HepG2 (cell line): Measurements from ENCODE around the gene PTGIS. TPM values are rescaled to one million over a fixed set of nuclear protein-coding genes. Genes with fewer than 3 reads are reported as not detected.
A peak's percentile ranks its signal among the peaks of the same experiment; 100 is the strongest.

ENCODE experiments used
- ATAC-seq: fragments of 200-7000 bp; cut with Tn5 transposase; 3 replicates; pipeline ENCODE4 v1.9.1; 2020; ENCODE audit warnings: mild to moderate bottlenecking, moderate library complexity
- BruUV-seq: library from RNA; stranded (reverse); fragments of 400-500 nt; replicated peaks from 2 replicates; lab custom pipeline; 2021; lab: Mats Ljungman, UMichigan
- CTCF ChIA-PET: fragments of 300-600 bp; formaldehyde crosslinking; extraction: SDS; loops from one replicate; lab custom pipeline; 2021; ENCODE audit warnings: low total read pairs, inconsistent platforms, low intra/inter-chr PET ratio; lab: Yijun Ruan, JAX
- POLR2A ChIA-PET: fragments of 350-600 bp; sonication (Branson Sonifier 250); formaldehyde crosslinking; loops from one replicate; lab custom pipeline; 2020; ENCODE audit warnings: antibody characterized with exemption, inconsistent platforms; lab: Yijun Ruan, JAX
- DNase-seq: peaks from one replicate; pipeline ENCODE4 v3.0.0-alpha.2; 2015; ENCODE audit warnings: low spot score
- FAIRE-seq: peaks from 3 replicates; lab custom pipeline; 2011; peaks lifted over from hg19 to GRCh38; lab: Jason Lieb, UNC
- H2AFZ ChIP-seq: one replicate; pipeline ENCODE4 v1.6.1; 2011; ENCODE audit warnings: low read length, inconsistent platforms
- H3K27ac ChIP-seq: fragments of 300-600 bp; 3 replicates; pipeline ENCODE4 v1.8.0; 2011; ENCODE audit warnings: mixed run types, mild to moderate bottlenecking, mixed read lengths, low read length, inconsistent platforms; ENCODE audit not compliant: insufficient read depth; ENCODE audit errors: extremely low read length
- H3K27me3 ChIP-seq, 2 experiments: fragments of 200-600 bp in 1 of 2; 2 replicates in 1 of 2; 3 replicates in 1 of 2; pipeline versions ENCODE4 v1.6.0 to v1.8.0; 2011; ENCODE audit warnings: low read length in 2 of 2, mild to moderate bottlenecking in 2 of 2, moderate library complexity in 2 of 2, inconsistent platforms in 1 of 2; ENCODE audit not compliant: insufficient read depth in 2 of 2, control insufficient read depth in 1 of 2
- H3K36me3 ChIP-seq, 2 experiments: fragments of 200-600 bp in 1 of 2; replicated peaks in 1 of 2; 2 replicates in 1 of 2; 3 replicates in 1 of 2; pipeline versions ENCODE4 v1.5.1 to v1.8.0; 2011; ENCODE audit warnings: low read length in 2 of 2, inconsistent platforms in 1 of 2; ENCODE audit not compliant: insufficient read depth in 2 of 2, control insufficient read depth in 1 of 2
- H3K4me1 ChIP-seq: 2 replicates; pipeline ENCODE4 v1.5.1; 2012; ENCODE audit warnings: low read length, inconsistent platforms; ENCODE audit not compliant: insufficient read depth
- H3K4me2 ChIP-seq: 2 replicates; pipeline ENCODE4 v1.6.0; 2011; ENCODE audit warnings: low read depth, low read length, inconsistent platforms
- H3K4me3 ChIP-seq, 3 experiments: fragments of 200-600 bp in 1 of 3; sonication (generic), shearing (Covaris generic) in 1 of 3; replicated peaks in 1 of 3; 2 replicates each; pipeline ENCODE4 v1.5.1; 2011 to 2016; ENCODE audit warnings: low read length in 3 of 3, inconsistent platforms in 2 of 3, low read depth in 2 of 3, mild to moderate bottlenecking in 2 of 3, control low read depth in 1 of 3, mixed read lengths in 1 of 3; ENCODE audit not compliant: insufficient read depth in 1 of 3
- H3K79me2 ChIP-seq: one replicate; pipeline ENCODE4 v1.6.1; 2011; ENCODE audit warnings: low read length, inconsistent platforms; ENCODE audit not compliant: insufficient read depth
- H3K9ac ChIP-seq: 2 replicates; pipeline ENCODE4 v1.6.0; 2011; ENCODE audit warnings: mild to moderate bottlenecking, low read depth, low read length, inconsistent platforms; ENCODE audit not compliant: insufficient read depth
- H3K9me3 ChIP-seq: 2 replicates; pipeline ENCODE4 v1.5.1; 2012; ENCODE audit warnings: mild to moderate bottlenecking, low read length
- H4K20me1 ChIP-seq: 2 replicates; pipeline ENCODE4 v1.6.0; 2011; ENCODE audit warnings: inconsistent platforms, mild to moderate bottlenecking, low read length, moderate library complexity; ENCODE audit not compliant: insufficient read depth
- FOSL1 ChIP-seq: sonication (generic); formaldehyde crosslinking; IDR thresholded peaks from 2 replicates; pipeline ENCODE4 v1.9.0; 2021; ENCODE audit warnings: missing genetic modification reagents, borderline replicate concordance
- IKZF4 ChIP-seq: sonication (generic); formaldehyde crosslinking; IDR thresholded peaks from 2 replicates; pipeline ENCODE4 v1.5.1; 2020; ENCODE audit warnings: borderline replicate concordance, mild to moderate bottlenecking, low read depth, missing genetic modification reagents; ENCODE audit errors: not compliant biosample characterization
- ZFY ChIP-seq: sonication (generic); formaldehyde crosslinking; IDR thresholded peaks from 2 replicates; pipeline ENCODE4 v1.4.0; 2020; ENCODE audit warnings: missing genetic modification reagents
- ZNF124 ChIP-seq: sonication (generic); formaldehyde crosslinking; IDR thresholded peaks from 2 replicates; pipeline ENCODE4 v1.4.0; 2020; ENCODE audit warnings: missing genetic modification reagents
- WGBS: methylation state at CpG from one replicate; pipeline ENCODE4 v1.1.6; 2017; ENCODE audit warnings: low lambda C conversion rate; 5-methylcytosine and 5-hydroxymethylcytosine counted together
- in situ Hi-C: cut with HindIII; loops from 2 replicates; pipeline ENCODE4 v1.10.0; 2017; ENCODE audit warnings: low pct_unique_long_range_greater_than_20kb; ENCODE audit not compliant: extremely low pct_ligation_motif_present
- intact Hi-C: fragments of 100-400 bp; cut with micrococcal nuclease; formaldehyde crosslinking; loops from one replicate; pipeline ENCODE4 v1.10.0; 2022; ENCODE audit not compliant: unreplicated experiment
- polyA plus RNA-seq, 8 experiments: library from polyadenylated mRNA; depleted of rRNA in 3 of 8; stranded (reverse) in 7 of 8; unstranded in 1 of 8; fragments of >200 nt; fragmentation: Illumina TruSeq in 4 of 8; extraction: Trizol in 4 of 8; gene quantifications; 2 replicates each; pipeline versions ENCODE4 v1.2.1 to v1.2.3, GENCODE V29; 2011 to 2016; ENCODE audit warnings: low read depth in 4 of 8, missing spikeins in 1 of 8, mixed read lengths in 1 of 8; ENCODE audit not compliant: insufficient read depth in 1 of 8
- total RNA-seq, 5 experiments: library from RNA; depleted of rRNA; stranded (reverse); fragments of >200 nt; fragmentation: Illumina TruSeq; extraction: Trizol; gene quantifications; 2 replicates each; pipeline ENCODE4 v1.2.3, GENCODE V29; 2016; ENCODE audit warnings: low read depth in 1 of 5
- TF ChIP-seq, protein P1 (sequence below): sonication (generic); formaldehyde crosslinking; IDR thresholded peaks from 2 replicates; pipeline ENCODE4 v1.4.0; 2020; ENCODE audit warnings: missing genetic modification reagents
- TF ChIP-seq, protein P2 (sequence below): sonication (generic); formaldehyde crosslinking; IDR thresholded peaks from 2 replicates; pipeline ENCODE4 v1.5.0; 2020; ENCODE audit warnings: missing genetic modification reagents
- TF ChIP-seq, protein P3 (sequence below): sonication (generic); formaldehyde crosslinking; IDR thresholded peaks from 2 replicates; pipeline ENCODE4 v1.8.0; 2022; ENCODE audit warnings: mild to moderate bottlenecking, missing genetic modification reagents
- TF ChIP-seq, protein P4 (sequence below): sonication (generic); formaldehyde crosslinking; IDR thresholded peaks from 2 replicates; pipeline ENCODE4 v1.5.0; 2020; ENCODE audit warnings: mild to moderate bottlenecking, missing genetic modification reagents, borderline replicate concordance

PTGIS gene
- total and polyA plus RNA-seq, 2 of the 13 experiments (the other 11 are each of a cell fraction or from before 2014, with no cell fraction given): not detected

DNA sequence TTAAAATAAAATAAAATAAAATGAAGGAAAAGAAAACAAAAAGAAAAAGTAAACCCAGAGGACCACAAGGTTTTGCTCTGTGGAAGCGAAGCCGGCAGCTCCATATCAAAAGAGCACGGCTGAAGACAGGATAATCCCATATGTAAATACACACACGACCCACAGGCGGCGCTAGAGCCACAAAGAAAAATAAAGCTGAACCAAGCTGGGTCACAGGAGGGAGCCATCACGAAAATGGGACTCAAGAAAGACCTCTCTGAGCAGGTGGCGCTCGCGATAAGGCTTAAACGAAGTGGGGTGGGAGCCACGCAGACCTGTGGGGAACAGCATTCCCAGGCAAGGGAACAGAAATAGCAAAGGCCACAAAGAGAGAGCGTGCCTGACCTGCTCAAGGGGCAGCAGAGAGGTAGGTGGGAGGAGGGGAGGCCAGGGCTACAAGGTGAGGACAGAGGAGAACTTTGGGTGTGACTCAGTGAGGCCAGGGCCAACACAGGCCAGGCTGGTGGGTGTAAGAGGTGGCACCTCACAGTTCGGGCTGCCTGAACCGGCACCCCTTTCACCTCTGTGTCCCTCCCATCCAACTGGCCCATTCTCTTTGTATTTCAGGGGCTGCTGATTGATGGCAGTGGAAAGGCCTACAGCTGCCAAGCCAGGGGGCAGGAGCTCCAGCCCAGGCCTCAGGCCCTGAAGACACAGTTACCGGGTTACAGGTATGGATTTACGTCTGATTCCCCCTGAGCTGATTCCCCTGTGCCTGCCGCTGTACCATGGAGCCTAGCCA is 26.0 kb downstream of the PTGIS start (continued):
- TF ChIP-seq, protein P1, sequence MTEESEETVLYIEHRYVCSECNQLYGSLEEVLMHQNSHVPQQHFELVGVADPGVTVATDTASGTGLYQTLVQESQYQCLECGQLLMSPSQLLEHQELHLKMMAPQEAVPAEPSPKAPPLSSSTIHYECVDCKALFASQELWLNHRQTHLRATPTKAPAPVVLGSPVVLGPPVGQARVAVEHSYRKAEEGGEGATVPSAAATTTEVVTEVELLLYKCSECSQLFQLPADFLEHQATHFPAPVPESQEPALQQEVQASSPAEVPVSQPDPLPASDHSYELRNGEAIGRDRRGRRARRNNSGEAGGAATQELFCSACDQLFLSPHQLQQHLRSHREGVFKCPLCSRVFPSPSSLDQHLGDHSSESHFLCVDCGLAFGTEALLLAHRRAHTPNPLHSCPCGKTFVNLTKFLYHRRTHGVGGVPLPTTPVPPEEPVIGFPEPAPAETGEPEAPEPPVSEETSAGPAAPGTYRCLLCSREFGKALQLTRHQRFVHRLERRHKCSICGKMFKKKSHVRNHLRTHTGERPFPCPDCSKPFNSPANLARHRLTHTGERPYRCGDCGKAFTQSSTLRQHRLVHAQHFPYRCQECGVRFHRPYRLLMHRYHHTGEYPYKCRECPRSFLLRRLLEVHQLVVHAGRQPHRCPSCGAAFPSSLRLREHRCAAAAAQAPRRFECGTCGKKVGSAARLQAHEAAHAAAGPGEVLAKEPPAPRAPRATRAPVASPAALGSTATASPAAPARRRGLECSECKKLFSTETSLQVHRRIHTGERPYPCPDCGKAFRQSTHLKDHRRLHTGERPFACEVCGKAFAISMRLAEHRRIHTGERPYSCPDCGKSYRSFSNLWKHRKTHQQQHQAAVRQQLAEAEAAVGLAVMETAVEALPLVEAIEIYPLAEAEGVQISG (CRISPR knock-in tag): peak; percentile 74
- TF ChIP-seq ZNF124 (CRISPR knock-in tag) (0 out of 2 replicates have a peak, but pooled peaks have one; percentile 56), IKZF4 (CRISPR knock-in tag) (peak; percentile 15)

DNA sequence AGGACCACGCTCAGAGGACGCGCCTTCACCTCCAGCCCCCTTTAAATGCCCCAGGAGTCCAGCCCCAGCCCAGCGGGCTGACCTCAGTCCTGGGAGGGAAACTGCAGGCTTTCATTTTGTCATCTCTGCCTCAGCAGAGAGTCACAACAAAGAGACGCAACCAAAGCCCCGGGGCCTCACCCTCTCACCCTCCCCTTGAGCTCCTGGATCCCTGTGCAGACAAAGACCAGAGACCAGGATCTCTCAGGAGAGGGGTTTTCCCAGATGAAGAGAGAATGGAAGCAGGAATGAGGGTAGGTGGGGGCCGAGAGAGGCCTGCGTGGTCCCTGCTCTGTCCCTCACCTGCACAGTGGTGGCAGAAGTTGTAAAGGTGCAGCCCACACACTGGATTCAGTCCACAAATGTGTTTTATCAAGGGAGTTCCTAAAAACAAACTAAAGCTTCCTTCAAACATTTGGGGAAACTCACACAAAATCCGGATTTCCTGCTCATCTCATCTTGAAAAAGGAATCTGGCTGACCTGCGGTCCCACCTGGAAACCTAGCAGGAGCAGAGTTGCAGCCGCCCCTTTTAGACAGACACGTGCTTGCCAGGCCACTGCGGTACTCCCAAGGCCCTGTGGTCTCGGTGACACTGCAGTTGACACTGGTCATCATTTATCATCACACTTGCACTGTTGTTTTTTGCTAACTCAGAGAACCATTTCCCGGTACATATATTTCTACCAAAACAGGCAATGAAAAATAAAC is 27.1 kb downstream of the PTGIS start:
- in situ Hi-C loops: loop anchor here (5.0 kb wide), 2 partner anchors 66 to 306 kb away; no protein-coding TSS in a partner anchor
- no peak overlapping the region for H3K4me3 ChIP-seq
- no peak for ATAC-seq
- peaks cover 12% of the 10 kb centered on the region for H3K9me3 ChIP-seq
- ChIA-PET CTCF (interaction anchor here (1.1 to 6.3 kb wide), 8 partner anchors 60 to 388 kb away, joined by 3 to 282 read pairs (median 12); no protein-coding TSS in a partner anchor), POLR2A (interaction anchor here (1.0 to 1.6 kb wide), 9 partner anchors 39 to 274 kb away, joined by 3 to 13 read pairs (median 4); no protein-coding TSS in a partner anchor)
- 43% methylated on average over 15 of the region's 15 CpGs for WGBS
- no peak overlapping the region for H3K27ac ChIP-seq
- no peak overlapping the region for H2AFZ ChIP-seq
- H3K4me1 ChIP-seq: peaks cover 13% of the 10 kb centered on the region
- peaks cover 5 to 19% of the 10 kb centered on the region in 2 experiments; a peak in 3 of 5 replicates for H3K27me3 ChIP-seq
- BruUV-seq: no TSS peak
- no peak for DNase-seq
- intact Hi-C loops: loop anchor here (1.0 to 2.0 kb wide), 4 partner anchors 62 to 348 kb away; no protein-coding TSS in a partner anchor
- H3K4me2 ChIP-seq: no peak overlapping the region
- H4K20me1 ChIP-seq: no peaks in the 10 kb centered on the region
- no peaks in the 10 kb centered on the region for H3K79me2 ChIP-seq
- H3K9ac ChIP-seq: no peak overlapping the region
- FAIRE-seq: no peak
- no peaks in the 10 kb centered on the region for H3K36me3 ChIP-seq
- TF ChIP-seq, protein P2, sequence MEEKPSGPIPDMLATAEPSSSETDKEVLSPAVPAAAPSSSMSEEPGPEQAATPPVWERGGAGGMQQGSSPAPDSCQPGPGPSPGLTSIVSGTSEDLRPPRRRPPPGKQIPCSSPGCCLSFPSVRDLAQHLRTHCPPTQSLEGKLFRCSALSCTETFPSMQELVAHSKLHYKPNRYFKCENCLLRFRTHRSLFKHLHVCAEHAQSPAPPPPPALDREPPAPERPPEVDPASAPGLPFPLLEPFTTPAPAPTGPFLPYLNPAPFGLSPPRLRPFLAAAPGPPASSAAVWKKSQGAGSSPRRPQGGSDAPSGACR (CRISPR knock-in tag): no peak
- TF ChIP-seq, protein P3, sequence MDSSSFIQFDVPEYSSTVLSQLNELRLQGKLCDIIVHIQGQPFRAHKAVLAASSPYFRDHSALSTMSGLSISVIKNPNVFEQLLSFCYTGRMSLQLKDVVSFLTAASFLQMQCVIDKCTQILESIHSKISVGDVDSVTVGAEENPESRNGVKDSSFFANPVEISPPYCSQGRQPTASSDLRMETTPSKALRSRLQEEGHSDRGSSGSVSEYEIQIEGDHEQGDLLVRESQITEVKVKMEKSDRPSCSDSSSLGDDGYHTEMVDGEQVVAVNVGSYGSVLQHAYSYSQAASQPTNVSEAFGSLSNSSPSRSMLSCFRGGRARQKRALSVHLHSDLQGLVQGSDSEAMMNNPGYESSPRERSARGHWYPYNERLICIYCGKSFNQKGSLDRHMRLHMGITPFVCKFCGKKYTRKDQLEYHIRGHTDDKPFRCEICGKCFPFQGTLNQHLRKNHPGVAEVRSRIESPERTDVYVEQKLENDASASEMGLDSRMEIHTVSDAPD: 0 out of 2 replicates have a peak, but pooled peaks have one; percentile 39
- TF ChIP-seq ZFY (no peak), FOSL1 (CRISPR knock-in tag) (no peak)
- TF ChIP-seq, protein P4, sequence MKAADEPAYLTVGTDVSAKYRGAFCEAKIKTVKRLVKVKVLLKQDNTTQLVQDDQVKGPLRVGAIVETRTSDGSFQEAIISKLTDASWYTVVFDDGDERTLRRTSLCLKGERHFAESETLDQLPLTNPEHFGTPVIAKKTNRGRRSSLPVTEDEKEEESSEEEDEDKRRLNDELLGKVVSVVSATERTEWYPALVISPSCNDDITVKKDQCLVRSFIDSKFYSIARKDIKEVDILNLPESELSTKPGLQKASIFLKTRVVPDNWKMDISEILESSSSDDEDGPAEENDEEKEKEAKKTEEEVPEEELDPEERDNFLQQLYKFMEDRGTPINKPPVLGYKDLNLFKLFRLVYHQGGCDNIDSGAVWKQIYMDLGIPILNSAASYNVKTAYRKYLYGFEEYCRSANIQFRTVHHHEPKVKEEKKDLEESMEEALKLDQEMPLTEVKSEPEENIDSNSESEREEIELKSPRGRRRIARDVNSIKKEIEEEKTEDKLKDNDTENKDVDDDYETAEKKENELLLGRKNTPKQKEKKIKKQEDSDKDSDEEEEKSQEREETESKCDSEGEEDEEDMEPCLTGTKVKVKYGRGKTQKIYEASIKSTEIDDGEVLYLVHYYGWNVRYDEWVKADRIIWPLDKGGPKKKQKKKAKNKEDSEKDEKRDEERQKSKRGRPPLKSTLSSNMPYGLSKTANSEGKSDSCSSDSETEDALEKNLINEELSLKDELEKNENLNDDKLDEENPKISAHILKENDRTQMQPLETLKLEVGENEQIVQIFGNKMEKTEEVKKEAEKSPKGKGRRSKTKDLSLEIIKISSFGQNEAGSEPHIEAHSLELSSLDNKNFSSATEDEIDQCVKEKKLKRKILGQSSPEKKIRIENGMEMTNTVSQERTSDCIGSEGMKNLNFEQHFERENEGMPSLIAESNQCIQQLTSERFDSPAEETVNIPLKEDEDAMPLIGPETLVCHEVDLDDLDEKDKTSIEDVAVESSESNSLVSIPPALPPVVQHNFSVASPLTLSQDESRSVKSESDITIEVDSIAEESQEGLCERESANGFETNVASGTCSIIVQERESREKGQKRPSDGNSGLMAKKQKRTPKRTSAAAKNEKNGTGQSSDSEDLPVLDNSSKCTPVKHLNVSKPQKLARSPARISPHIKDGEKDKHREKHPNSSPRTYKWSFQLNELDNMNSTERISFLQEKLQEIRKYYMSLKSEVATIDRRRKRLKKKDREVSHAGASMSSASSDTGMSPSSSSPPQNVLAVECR: 0 out of 2 replicates have a peak, but pooled peaks have one; percentile 6
